Measurements from ENCODE around the gene LAMTOR4.

- no peak for TF ChIP-seq CTCF (IDR thresholded peaks at IDR 0.05)
- TF ChIP-seq POLR2A (IDR thresholded peaks at IDR 0.05), result no peak
Measured at GRCh38 chr7:100198266-100198665, 49.5 kb downstream of the LAMTOR4 start.
